Superior temporal gyrus (tissue), 1 donor: ENCODE data around the gene IQCK.

ENCODE experiments used
- DNase-seq: peaks from one replicate; pipeline ENCODE4 v3.0.0-alpha.2; 2016; ENCODE audit errors: extremely low spot score

IQCK gene

DNA sequence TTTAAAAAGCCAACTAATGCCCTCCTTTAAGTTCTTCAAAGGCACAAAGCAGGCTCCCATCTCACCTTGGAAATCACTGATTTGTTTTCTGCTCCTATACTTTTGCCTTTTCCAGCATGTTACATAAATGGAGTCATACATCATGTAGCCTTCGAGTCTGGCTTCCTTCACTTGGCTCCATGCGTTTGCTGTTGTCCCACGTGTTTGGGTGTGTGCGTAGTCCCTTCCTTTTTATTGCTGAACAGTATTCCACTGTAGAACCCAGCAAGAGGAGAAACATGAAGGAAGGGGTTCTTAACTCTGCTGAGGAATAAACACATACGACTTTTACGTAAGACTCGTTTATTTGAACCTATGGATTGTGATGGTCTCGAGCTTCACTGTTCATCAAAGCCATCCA, 84.5 kb downstream of the IQCK start:
- DNase-seq, result no peak

DNA sequence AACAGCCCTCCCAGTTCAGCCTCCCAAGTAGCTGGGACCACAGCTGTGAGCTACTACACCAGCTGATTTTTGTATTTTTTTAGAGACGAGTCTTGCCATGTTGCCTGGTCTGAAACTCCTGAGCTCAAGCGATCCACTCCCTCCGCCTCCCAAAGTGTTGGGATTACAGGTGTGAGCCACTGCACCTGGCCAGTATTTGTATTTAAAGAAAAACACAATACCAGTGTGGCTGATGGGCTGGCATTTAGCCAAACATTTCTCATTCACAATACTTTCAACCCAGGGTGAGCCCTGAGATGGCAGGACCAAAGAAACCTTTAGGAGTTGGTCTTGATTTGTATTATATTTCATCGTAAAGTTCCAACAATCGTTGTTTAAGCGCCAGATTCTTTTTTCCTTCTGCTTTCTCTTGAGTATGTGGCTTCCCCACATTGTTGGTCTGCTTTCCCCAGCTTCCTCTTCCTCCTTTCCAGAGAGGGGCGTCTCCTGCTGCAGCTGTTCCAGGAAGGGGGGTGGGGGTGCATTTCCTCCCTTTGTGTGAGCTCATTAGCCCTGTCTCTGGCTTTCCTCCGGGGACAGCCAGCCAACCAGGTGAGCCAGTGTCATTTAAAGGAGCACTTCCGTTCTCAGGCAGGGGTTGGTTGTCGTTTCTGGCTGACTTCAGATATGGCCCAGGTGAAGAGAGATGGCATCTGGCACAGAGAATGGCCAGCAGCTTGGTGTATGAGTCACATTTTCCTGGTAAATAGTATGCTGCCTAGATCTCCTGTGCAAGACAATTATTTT, 86.7 kb downstream of the IQCK start:
- no peak for DNase-seq

DNA sequence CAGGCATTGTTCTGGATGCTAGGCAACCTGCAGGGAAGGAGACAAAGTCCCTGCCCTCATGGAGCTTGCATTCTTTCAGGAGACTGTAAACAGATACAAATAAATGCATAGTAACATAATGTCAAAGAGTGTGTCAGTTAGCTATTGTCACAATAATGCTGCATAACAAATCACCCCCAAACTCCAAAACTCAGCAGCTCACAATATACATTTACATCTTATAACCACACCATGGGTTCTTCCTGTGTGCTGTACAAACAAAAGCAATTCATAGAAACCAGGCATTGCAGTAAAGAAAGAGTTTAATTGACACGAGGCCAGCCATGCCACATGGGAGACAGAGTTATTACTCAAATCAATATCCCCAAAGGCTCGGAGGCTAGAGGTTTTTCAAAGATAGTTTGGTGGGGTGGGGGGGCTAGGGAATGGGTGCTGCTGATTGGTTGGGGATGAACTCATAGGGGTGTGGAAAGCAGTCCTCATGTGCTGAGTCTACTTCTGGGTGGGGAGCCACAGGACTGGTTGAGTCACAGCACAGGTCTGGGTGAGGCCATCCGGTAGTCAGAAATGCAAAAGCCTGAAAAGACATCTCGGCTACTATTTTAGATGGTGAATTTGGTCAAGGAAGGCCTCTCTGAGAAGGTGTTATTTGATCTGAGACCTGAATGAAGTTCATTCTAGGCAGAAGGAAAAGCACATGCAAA, 87.5 kb downstream of the IQCK start:
- DNase-seq, result no peak

DNA sequence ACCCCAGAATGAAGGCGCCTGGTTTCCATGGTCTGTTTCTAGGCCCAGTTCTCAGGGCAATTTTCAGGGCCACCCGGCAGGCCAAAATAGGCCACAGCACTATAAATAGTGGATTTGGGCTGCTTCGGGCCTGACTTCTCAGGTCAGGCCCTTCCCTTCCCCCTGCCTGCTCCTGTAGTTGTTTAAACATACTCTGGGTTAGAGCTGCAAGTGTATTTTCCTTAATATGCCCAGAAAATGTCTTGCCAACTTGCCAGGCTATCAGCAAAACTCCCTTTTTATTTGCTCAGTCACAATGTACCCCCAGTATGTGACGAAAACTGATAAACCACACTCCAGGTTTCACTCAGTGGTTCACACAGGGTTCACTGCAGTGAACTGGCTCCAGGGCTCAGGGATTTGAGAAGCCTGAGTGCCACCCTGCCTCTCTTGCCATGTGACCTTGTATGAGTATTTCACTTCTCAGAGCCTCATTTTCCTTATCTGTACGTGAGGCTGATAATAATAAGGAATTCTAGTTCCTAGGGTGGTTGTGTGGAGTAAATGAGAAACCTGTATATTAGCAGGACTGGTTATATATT, 90.1 kb downstream of the IQCK start:
- no peak for DNase-seq

DNA sequence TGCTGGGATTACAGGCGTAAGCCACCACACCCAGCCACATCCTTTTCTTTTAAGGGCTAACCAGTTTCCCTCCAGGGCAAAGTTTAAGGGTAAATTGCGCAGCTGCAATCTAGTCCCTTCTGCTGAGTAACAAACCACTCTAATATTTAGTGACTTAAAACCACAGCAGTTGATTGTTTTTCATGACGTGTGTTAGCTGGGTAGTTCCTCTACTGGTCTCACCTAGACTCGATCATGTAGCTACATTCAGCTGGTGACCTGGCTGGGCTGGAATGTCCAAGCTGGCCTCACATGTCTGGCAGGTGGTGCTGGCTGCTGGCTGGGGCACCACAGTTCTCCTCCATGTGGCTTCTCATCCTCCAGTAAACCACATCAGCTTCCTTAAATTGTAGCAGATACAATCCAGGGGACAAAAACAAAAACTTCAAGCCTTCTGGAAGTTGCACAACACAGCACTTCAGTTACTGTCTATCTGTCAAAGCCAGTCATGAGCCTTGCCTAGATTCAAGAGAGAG, 91.1 kb downstream of the IQCK start:
- no peak for DNase-seq

DNA sequence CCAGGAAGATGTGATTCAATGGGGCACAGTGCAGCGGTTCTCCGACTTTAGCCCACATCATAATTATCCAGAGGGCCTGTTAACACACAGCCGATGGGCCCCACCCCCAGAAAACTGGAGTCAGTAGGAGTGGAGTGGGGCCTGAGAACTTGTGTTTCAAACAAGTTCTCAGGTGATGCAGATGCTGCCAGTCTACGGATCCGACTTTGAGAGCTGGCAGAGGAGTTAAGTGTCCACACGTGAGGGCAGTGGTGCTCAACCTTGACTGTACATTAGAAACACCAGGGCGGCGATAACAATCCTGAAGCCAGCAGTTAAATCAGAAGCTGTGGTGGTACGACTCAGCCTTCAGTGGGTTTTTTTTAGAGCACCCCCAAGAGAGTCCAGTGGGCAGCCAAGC, 91.6 kb downstream of the IQCK start:
- no peak for DNase-seq

DNA sequence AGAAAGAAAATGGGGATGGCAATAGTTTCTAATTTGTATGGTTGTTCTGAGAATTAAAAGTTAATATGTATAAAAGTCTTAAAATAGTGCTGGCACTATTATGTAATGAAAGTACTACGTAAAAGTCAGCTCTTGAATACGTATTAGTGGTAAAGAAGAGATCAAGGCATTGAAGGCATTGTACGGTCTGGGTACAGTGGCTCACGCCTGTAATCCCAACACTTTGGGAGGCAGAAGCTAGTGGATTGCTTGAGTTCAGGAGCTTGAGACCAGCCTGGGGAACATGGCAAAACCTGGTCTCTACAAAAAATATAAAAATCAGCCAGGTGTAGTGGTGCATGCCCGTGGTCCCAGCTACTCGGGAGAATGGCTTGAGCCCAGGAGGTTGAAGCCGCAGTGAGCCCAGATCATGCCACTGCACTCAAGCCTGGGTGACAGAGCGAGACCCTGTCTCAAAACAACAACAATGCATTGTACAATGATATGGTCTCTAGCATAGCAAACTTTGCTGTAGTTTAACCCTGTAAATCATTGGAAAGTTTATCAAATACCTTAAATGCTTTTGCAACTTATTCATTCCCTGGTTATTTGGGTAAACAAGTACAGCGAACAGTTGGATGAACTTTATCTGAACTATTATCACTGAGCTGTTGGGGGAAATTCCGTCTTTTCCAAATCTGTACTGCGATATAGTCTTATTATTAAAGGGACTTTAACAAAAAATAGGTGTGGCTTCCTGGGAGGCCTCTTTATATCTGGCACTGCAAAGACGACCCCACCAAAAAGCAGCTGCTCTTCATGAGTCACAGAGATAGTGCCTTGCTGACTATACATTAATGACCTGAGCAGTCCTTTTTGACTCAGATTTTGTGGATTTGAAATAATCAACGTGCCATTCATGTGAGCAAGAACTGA, 93.0 kb downstream of the IQCK start:
- DNase-seq, result no peak

DNA sequence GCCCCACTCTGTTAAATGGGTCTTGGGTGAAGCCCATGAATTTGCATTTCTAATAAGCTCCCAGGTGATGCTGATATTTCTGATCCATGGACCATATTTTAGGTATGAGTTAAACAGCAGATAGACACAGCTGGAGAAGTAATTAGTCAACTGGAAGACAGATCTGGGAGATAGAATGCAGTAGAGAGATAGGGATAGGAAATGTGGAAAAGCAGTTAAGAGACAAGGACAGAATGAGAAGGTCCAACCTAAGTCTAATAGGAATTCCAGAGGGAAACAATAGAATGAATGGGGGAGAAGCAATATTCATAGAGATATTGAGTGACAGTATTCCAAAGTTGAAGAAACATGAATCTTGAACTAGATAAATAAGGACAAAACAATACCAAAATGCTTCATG, 94.9 kb downstream of the IQCK start:
- DNase-seq, result no peak

DNA sequence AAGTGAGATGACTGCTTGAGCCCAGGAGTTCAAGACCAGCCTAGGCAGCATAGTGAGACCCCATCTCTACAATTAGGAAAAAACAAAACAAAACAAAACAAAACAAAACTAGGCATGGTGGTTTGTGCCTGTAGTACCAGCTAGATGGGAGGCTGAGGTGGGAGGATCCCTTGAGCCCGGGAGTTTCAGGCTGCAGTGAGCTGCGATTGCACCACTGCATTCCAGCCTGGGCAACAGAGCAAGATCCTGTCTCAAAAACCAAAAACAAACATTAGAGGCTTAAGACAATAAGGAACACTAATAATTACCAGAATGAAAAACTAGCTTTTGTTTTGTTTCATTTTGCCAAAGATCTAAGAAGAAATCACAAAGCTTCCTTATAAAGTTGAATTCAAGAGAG, 97.3 kb downstream of the IQCK start:
- DNase-seq, result no peak

DNA sequence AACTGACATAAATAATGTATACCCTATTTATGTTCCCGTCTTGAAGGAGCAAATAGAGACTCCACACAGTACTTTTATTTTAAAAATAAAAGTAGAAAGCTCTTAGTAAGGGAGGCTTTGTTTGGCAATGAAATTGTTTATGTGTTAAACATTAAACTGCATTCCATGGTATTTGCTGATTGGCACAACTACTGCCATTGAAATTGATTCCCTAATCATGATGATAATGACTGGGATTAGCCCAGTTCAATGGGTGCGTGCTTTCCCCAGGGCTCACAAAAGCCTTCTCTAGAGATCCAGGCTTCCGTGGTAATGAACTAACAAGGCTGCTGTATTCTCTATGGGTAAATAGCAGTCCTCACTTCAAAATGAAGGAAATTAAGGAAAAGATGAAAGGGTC, 99.1 kb downstream of the IQCK start:
- no peak for DNase-seq

DNA sequence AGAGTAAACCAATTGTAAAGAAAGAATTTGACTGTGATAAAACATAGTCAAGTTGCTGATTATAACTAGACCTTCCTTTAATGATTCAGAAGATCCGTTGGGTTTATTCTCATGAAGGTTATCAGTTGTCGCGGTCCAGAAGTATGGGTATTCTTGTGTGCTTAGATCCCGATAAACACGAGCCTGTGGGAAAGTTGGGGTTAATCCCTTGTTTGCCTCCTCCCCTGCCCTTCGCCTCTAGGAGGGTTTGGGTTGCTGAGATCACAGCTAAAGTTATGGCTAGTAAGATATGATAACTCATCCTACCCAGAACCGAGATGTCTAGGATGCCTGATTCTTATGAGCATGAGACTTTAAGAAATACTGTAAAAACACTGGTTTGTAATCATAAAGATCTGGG, 99.8 kb downstream of the IQCK start:
- DNase-seq, result no peak

DNA sequence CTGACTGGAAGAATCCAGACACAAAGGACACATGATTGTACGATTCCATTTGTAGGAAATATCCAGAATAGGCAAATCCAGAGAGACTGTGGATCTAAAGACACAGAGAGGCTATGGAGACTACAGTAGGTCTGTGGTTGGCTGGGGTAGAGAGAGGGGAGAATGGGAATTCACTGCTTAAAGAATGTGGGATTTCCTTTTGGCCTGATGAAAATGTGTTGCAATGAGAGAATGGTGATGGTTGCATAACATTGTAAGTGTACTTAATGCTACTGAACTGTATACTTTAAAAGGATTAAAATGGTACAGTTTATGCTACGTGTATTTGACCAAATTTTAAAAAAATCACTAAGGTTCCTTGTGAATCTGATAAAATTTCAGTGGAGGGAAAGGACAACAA, 104.5 kb downstream of the IQCK start:
- peak; percentile 10 for DNase-seq

DNA sequence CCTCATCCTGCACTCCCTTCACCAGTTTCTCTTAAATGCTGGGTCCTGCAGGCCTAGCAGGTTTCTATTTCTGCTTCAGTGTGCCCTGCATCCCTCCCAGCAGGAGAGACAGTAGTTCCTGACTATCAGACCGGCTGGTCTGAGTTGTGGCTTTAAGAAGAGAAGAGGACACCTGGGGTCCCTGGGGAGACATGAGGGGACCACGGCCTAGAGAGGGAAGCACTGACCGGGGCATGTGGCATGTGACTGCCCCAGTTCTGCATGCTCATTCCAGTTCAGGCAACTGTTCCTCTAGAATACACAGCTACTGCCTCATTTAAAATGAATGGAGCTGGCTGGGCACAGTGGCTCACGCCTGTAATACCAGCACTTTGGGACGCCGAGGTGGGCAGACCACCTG, 105.3 kb downstream of the IQCK start:
- no peak for DNase-seq

DNA sequence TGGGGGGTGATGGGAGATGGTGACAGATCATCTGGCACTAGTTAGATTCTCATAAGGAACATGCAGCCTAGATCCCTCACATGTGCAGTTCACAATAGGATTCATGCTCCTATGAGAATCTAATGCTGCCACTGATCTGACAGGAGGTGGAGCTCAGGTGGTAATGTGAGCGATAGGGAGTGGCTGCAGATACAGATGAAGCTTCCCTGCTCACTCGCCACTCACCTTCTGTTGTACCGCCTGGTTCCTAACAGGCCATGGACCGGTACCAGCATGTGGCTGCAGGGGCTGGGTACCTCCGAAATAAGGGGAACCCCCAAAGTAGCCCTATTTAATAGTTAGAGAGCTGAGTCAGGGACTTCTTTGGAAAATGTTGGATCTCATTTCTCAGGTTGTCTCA, 106.1 kb downstream of the IQCK start:
- DNase-seq, result no peak

DNA sequence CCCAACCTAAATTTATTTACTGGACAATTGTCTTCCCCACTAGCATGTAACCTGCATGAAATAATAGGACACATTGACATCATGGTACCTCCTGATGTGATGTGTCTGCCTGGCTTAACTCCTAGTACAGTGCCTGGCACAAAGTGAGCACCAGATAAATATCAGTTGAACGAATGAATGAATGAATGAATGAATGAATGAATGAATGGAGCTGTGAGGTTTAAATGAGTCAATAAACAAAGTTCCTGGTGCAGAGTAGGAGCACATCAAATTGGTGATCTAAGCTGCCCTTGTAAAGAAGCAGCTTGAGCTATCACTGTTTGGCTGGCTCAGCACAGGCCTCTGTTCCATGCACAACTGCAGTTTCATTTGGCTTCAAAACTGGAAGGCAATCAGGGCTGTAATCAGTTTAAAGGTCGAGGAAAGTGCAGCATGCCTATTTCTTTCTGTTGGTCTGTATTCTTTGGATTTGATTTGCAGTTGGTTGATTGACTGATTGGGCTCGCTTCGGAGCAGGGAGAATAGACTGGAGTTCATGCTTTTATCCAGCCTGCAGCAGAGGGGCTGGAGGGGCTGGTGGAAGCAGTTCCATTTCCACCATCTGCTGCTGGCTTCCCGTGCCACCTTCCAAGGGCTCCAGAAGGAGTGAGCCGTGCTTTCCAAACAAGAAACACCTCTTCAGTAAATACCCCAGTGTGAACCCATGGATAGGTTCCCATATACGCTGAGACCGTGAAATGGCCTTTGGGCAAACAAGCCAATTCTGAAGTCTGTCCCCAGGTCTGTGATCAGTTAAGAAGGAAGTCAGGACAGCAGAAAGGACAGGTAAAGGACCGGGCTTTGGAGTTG, 112.0 kb downstream of the IQCK start:
- DNase-seq, result peak; percentile 7

DNA sequence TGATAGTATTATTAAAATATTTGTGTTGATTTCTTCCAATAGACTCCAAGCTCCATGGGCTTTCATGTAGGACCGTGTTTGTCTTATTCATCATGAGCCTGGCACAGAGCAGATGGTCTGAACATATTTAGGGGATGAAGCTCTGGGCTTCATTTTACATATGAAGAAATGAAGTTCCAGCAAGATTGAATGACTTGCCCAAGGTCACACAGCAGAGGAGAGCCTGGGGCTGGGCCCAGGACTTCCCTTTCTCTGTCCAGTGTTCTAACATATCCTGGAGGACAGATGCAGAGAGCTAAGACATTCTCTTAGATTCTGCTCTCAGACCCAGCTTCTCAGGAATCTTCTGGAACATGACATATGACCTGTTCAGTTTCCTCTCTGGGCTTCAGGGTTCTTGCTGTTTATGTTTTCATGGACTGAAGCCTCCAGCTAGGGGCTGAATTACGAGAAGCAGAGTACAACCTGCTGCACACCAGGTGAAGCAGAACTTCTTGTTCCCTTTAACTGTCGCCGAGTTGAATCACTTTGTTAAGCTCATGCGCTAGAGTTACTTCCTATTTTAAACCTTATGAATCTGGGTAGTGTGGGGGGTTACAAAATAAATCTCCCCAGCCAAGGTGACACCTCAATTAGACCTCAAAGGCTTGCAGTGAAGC, 113.0 kb downstream of the IQCK start:
- DNase-seq, result no peak

DNA sequence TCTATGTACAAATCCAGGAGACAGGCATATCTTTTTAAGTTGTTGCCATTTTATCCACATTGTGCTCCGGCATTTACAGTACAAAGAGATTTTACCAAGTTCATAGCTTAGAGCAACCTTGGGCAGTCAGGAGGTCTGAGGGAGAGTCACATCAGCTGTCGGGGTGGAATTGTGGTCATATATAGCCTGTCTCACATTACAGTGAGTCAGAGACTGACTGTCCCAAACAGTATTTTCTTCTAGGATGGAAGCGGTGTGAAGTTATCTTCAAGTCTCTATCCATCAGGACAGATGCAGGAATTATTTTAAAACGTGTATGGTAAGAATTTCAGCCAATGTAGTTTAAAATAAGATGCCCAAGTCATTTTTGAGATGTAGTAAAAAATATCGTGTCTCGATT, 113.6 kb downstream of the IQCK start:
- DNase-seq, result peak; percentile 18

DNA sequence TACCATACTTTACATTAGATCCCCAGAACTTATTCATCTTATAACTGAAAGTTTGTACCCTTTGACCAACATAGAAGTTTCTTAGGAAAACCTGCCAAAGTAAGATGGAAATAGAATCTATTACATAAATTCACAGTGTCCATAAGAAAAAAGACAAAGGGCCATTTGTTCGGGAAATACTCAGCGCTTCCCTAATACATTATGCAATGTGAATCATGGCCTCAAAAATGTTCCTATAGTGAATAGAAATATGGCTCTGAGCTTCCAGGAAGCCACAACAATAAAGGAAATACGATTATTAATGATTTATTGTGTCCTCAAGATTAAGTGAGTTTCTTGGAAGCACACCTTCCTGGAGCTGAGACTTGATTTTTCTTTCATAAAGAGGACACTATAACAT, 115.1 kb downstream of the IQCK start:
- no peak for DNase-seq

DNA sequence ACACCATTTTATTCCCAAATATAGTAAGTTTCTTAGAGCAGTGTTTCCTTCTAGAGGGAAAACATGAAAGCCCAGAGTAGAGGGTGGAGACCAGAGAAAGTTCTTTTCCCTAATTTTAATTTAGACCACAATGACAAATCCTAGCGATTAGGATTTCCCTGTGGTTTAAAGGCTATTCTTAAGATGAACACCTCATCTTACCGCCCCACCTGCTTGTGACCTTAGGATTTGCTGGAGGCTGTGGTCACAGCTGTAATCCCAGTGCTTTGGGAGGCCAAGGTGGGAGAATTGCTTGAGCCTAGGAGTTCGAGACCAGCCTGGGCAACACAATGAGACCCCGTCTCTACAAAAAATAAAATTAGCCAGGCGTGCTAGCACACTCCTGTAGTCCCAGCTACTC, 115.5 kb downstream of the IQCK start:
- DNase-seq, result no peak

DNA sequence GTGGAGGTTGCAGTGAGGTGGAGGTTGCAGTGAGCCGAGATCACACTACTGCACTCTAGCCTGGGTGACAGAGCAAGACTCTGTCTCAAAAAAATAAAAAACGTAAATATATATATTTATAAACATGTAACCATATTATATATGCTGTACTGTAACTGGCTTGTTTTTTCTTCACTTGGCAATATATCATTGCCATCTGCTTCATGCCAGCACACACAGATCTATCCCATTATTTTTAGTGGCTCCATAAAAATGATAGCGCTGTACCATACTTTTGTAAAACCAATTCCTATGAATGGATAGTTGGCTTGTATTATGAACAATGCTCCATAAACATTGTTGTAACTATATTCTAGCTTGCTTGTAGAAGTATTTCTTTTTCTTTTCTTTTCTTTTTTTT, 117.1 kb downstream of the IQCK start:
- no peak for DNase-seq
